Measurements from ENCODE around the gene AOPEP.
"Not testable (repeated sequence)": the region's sequence is repeated elsewhere in the genome, so short reads cannot be mapped to it uniquely, and the experiment has no call there.

AOPEP gene

GRCh38 chr9:95009459-95009858, 283.0 kb downstream of the AOPEP start:
- no peak for DNase-seq (ENCODE audit: low read depth in 2 of 3, low spot score in 2 of 3)

DNA sequence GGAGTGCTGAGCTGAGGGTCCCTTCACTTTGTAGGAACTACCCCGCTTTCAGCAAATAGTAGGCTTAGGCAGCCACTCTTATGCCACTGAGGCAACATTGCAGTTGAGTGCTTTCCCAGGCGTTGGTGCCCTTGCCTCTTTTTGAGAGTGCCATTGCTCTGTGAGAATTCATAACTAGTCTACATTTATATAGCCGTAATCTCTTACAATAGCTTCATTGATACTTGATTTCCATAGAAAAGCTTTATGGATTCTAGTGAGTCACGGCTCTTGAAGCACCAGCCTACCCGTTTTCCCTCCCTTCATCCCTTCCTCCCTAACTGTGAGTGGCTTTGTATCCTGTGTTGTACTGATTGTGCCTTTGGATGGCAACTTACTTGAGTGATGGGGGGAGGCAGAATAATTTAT, 283.9 kb downstream of the AOPEP start:
- no peak for DNase-seq (ENCODE audit: low read depth in 2 of 3, low spot score in 2 of 3)

DNA sequence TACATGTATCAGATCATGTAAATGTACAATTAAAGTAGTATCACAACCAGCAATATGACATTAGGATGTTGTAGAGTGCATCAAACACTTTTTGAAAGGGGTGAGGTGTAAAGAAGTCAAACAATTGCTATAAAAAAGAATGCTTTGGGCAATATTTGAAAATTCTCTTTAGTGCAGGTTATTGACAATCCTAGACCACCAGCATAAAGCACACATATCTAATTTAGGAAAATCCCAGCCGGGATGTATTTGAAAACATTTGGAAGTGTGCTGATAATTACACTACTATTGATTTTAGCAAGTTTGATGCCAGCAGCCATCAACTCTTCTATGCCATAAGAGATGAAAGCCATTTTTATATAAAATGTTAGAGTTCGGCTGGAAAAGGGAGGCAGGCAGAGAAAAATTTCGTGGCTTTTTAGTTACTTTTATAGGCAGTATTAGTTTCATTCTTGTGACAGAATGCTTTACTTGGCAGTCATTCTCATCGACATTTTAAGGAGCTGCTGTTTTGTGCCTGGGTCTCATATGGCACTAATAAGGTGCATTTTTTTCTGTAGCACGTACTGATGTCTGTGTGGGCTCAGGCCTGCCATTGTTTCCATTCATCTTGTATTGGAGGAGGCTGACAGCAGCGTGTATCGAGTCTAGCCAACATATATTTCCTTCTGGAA, 285.7 kb downstream of the AOPEP start:
- DNase-seq (ENCODE audit: low read depth in 2 of 3, low spot score in 2 of 3), result no peak

- DNase-seq (ENCODE audit: low read depth in 2 of 3, low spot score in 2 of 3), result no peak
Observed at GRCh38 chr9:95012902-95013301, 286.4 kb downstream of the AOPEP start.

DNA sequence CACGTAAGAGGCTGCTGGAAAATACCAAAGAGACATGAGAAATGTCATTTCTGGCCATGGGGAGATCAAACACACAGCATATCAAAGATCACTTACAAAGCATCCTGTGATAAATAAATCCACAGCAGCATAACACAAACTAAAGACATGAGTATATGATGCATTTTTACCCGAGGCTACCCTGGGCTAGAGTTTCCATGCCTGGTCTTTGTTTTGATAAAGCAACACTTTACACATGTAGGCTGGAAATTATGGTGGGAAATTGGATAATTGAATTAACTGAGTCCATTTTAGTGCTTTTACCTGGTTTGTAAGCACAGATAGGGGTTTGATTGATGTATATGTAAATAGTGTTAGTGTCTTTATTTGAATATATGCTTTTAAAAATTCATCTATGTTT, 288.4 kb downstream of the AOPEP start:
- no peak for DNase-seq (ENCODE audit: low read depth in 2 of 3, low spot score in 2 of 3)

- DNase-seq (ENCODE audit: low read depth in 2 of 3, low spot score in 2 of 3), result no peak
Observed at GRCh38 chr9:95015569-95015968, 289.1 kb downstream of the AOPEP start.

GRCh38 chr9:95017062-95017461, 290.6 kb downstream of the AOPEP start:
- no peak for DNase-seq (ENCODE audit: low read depth in 2 of 3, low spot score in 2 of 3)

DNA sequence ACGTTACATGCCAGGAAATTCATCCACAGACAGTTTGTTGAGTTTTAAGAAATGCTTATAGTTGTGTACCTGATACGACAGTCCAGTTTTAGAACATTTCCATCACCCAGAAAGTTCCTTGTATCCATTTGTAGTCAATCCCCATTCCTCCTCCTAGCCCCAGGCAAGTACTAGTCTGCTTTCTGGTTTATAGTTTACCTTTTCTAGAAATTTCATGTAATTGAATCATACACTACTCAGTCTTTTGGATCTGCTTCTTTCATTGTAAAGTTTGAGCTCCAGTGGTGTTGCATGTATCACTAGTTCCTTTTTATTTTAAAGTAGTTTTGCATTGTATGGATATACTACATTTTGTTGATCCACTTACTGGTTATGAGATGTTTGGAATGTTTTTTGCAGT, 291.2 kb downstream of the AOPEP start:
- DNase-seq (ENCODE audit: low read depth in 2 of 3, low spot score in 2 of 3), result no peak

- DNase-seq (ENCODE audit: low read depth in 2 of 3, low spot score in 2 of 3), result no peak
Observed at GRCh38 chr9:95018099-95018936, 291.8 kb downstream of the AOPEP start.

DNA sequence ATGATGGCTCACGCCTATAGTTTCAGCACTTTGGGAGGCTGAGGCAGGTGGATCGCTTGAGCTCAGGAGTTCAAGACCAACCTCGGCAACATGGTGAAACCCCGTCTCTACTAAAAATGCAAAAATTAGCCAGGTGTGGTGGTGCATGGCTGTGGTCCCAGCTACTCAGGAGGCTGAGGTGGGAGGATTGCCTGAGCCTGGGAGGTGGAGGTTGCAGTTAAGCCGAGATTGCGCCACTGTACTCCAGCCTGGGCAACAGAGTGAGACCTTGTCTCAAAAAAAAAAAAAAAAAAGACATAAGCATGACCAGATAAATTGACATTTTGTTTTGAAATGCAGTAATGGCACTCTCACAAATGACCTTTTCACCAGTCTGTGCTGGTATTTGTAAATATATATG, 294.1 kb downstream of the AOPEP start:
- not testable (repeated sequence) for DNase-seq (ENCODE audit: low read depth in 2 of 3, low spot score in 2 of 3)

DNA sequence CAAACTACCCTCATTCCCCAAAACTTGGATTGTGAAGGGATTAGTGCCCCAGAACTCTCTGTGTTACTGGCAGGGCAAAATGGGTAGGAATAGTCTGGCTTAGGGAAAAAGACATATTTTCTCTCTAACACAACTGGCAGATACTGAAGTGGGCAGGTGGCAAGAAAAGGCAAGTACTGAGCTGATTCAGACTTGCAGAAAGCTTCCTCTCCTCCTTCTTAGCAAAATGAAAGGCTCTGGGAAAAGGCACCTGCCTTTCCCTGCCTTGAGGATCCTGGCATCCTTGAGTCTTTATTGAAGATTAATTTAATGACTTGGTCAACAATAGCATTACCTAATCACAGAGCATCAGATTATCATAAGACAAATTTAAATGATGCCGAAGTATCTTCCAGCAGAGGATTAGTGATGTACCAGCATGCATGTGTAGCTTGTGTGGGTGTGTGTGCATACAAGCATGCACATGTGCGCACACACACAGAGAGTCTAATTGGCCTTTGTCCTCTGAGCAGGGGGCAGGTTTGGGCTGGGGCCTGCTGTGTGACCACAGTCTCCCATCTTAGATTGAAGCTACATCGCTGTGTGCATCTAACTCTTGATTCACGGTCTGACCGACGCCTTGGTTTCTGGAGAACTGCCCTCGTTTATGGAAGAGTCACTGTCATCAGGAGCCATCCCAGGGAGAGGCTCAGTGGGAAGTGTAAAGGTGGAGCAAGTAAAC, 294.8 kb downstream of the AOPEP start:
- DNase-seq (ENCODE audit: low read depth in 2 of 3, low spot score in 2 of 3), result no peak

DNA sequence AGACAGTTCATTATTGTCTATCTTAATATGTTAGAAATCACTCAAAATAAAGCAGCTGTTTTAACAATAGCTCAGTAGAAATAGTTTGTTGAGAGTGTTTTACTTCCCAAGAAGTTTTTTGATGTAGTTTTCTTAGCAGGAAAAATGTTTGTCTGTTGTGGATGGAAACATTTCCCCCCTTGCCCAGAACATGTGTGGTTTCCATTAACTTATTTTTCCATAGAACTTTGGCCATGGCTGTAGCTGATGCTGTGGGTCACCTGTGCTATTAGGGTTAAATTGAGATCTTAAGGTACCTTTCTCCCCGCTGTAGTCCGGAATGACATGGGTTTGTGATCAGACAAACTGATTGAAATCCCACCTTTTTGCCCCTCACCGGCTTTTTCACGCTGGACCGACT, 296.2 kb downstream of the AOPEP start:
- no peak for DNase-seq (ENCODE audit: low read depth in 2 of 3, low spot score in 2 of 3)

GRCh38 chr9:95023217-95024003, 296.9 kb downstream of the AOPEP start:
- no peak for DNase-seq (ENCODE audit: low read depth in 2 of 3, low spot score in 2 of 3)

GRCh38 chr9:95024097-95024671, 297.7 kb downstream of the AOPEP start:
- DNase-seq (ENCODE audit: low read depth in 2 of 3, low spot score in 2 of 3), result no peak

DNA sequence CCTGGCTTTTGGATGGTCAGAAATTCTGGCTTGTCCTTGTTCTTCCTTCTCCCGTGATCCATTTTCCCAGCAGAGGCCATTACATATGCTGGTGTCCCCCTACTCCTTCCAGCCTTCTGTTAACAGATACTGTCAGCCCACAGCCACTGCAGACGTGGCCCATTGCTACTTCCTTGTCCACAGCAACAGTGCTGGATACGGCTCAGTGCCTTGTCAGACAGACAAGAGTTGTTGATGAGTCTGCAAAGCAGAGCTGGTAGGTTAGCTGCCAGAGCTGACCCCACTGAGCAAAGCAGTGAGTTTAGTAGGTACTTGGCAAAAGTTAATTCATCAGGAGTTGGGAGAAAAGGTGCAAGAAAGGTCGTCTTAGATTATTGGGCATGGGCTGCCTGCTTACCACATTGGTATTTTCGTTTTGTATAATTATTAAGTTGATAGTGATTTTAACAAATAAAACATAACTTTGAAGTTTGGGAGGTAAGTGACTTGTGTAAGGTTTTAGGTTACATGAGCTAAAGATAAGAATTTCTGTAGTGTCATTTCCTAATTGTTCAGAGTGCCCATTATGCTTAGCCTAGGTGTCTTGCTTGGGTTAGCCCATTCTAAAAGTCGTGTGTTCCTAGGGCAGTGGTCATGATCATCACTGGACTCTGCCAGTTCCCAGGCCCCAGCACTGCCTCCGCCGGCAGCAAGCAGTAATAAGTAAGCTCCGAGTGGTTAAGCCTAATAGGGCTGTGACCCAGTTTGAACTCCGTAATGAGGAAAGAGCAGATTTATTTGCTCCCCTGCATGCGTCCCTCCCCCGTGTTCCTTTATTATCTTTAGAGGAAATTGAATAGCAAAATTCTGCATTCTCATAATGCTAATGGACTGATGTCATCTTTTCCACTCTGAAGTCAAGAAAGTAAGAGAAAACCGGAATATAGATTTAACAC, 299.0 kb downstream of the AOPEP start:
- no peak for DNase-seq (ENCODE audit: low read depth in 2 of 3, low spot score in 2 of 3)

GRCh38 chr9:95026148-95026524, 299.6 kb downstream of the AOPEP start:
- no peak for DNase-seq (ENCODE audit: low read depth in 2 of 3, low spot score in 2 of 3)

DNA sequence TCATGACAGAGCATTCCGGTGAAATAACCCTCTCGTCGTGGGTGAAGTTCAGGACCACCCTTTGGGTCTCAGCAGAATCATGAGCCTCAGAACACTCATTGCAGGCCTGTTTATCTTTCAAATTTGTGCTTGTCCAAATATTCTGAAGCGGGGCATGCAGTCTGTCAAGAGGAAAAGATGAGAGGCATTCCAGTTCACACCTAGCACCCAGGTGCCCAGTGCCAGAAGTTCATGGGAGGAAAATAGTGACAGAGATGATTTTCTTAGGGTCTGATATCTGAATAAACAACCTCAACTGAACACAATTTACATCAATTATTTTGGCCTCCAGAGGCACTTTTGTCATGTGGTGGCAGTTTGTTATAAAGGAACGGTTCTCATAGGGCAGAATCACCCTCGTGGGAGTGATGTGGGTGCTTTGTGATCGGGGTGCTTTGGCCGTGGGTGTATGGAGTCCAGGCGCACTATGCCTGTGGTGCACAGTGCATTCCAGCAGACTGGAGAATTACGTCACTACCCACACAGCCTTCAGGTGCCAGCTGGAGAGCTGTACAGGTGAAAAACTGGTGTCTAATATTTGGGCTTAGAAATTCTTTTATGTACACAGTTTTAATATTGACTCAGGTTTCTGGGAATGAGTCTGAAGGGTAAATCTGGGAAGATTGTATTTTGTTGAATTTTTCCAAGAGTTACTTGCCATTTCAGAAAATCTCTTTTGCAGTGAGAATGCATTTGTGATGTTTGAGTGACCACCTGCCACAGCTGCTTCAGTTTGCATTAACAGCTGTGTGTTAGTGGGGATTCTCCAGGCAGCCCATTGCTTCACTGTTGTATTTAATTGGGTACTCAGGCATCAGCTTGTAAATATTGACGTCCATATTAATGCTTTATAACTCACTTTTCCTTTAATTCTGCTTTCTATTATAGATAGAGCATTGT, 301.7 kb downstream of the AOPEP start:
- DNase-seq (ENCODE audit: low read depth in 2 of 3, low spot score in 2 of 3), result no peak

GRCh38 chr9:95028853-95029219, 302.3 kb downstream of the AOPEP start:
- DNase-seq (ENCODE audit: low read depth in 2 of 3, low spot score in 2 of 3), result no peak

DNA sequence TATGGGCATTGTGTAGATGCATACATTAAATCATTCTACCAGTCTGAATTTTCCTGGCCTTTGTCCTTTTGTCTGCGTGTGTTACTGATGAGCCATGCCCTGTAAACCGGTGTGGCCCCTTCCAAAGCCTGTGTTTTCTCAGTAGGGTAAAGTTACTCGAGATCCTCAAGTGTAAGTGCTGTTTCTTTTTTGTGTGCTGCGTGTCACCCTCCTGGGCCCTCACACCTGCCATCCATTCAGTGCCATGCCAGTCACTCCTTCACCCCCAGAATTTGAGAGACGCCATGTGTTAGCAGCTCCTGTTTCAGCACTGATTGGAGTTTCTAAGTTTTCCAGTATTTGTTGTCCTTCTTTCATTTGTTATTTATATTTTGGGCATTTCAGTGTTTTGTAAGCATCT, 302.8 kb downstream of the AOPEP start:
- DNase-seq (ENCODE audit: low read depth in 2 of 3, low spot score in 2 of 3), result no peak
